Uterus (tissue), 2 donors: ENCODE data around the gene CHD8.

Experiments
- POLR2A ChIP-seq, 2 donors: fragments of 450-650 bp; IDR thresholded peaks; one replicate each; pipeline ENCODE4 v1.6.1; 2016; ENCODE audit warnings: antibody characterized with exemption in 2 of 2, mild to moderate bottlenecking in 1 of 2, moderate library complexity in 1 of 2
- TF ChIP-seq, protein P1 (sequence below), 4 experiments: fragments of 200-600 bp in 2 of 4; fragments of 450-650 bp in 2 of 4; sonication (generic) in 2 of 4; IDR thresholded peaks; one replicate each; pipeline ENCODE4 v1.5.1; 2016 to 2019; ENCODE audit warnings: antibody characterized with exemption in 4 of 4, mild to moderate bottlenecking in 2 of 4, moderate library complexity in 1 of 4

DNA sequence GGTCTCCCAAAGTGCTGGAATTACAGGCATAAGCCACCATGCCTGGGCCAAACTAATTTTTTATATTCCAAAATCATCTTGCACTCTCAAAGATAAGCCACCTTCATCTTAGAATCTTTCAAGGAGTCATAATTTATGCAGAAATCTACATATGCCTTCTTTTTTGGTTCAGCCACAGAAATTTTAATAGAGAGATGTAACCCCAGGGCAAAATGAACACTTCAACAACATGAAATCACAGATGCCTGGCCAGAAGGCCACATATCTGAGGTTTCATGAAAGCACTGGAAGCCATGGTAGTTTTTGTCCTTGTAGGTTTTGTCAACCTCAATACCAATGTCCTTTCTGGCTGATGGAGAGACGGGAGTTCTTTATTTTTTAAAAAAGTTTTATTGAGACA is 81.9 kb downstream of the CHD8 start:
- TF ChIP-seq, protein P1, sequence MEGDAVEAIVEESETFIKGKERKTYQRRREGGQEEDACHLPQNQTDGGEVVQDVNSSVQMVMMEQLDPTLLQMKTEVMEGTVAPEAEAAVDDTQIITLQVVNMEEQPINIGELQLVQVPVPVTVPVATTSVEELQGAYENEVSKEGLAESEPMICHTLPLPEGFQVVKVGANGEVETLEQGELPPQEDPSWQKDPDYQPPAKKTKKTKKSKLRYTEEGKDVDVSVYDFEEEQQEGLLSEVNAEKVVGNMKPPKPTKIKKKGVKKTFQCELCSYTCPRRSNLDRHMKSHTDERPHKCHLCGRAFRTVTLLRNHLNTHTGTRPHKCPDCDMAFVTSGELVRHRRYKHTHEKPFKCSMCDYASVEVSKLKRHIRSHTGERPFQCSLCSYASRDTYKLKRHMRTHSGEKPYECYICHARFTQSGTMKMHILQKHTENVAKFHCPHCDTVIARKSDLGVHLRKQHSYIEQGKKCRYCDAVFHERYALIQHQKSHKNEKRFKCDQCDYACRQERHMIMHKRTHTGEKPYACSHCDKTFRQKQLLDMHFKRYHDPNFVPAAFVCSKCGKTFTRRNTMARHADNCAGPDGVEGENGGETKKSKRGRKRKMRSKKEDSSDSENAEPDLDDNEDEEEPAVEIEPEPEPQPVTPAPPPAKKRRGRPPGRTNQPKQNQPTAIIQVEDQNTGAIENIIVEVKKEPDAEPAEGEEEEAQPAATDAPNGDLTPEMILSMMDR (IDR thresholded peaks at IDR 0.05), result no peak
- no peak for TF ChIP-seq POLR2A (IDR thresholded peaks at IDR 0.05)
